Osteocyte (in vitro differentiated cells): ENCODE results near the gene NDUFS3. TPM values are rescaled to one million over a fixed set of nuclear protein-coding genes. Genes with fewer than 3 reads are reported as not detected.
"Not testable (repeated sequence)": the region's sequence is repeated elsewhere in the genome, so short reads cannot be mapped to it uniquely, and the experiment has no call there.

Experiments
- DNase-seq: peaks from one replicate; pipeline ENCODE4 v3.0.0; 2021; ENCODE audit warnings: mixed read lengths; ENCODE audit not compliant: unreplicated experiment; ENCODE audit errors: extremely low spot score
- H3K27ac Mint-ChIP-seq: one replicate; pipeline ENCODE4 v1.8.0; 2021; ENCODE audit warnings: mild to moderate bottlenecking, mixed read lengths; ENCODE audit not compliant: unreplicated experiment
- H3K27me3 Mint-ChIP-seq: one replicate; pipeline ENCODE4 v1.8.0; 2021; ENCODE audit warnings: mixed read lengths; ENCODE audit not compliant: unreplicated experiment
- H3K36me3 Mint-ChIP-seq: one replicate; pipeline ENCODE4 v1.8.0; 2021; ENCODE audit warnings: mixed read lengths; ENCODE audit not compliant: unreplicated experiment
- H3K4me1 Mint-ChIP-seq: one replicate; pipeline ENCODE4 v1.8.0; 2021; ENCODE audit warnings: mixed read lengths; ENCODE audit not compliant: unreplicated experiment
- H3K4me3 Mint-ChIP-seq: one replicate; pipeline ENCODE4 v1.8.0; 2021; ENCODE audit warnings: mild to moderate bottlenecking, moderate library complexity, mixed read lengths; ENCODE audit not compliant: unreplicated experiment
- H3K9me3 Mint-ChIP-seq: one replicate; pipeline ENCODE4 v1.8.0; 2021; ENCODE audit warnings: mixed read lengths; ENCODE audit not compliant: unreplicated experiment
- long read RNA-seq: library from polyadenylated mRNA; unstranded; transcript quantifications from one replicate; pipeline ENCODE4 v2.0.0, GENCODE V29; 2021
- total RNA-seq: library from RNA; stranded (reverse); gene quantifications from 2 replicates; pipeline ENCODE4 v1.2.1, GENCODE V29; 2021
- TF ChIP-seq, protein P1 (sequence below): fragments of 200-600 bp; sonication (generic); IDR thresholded peaks from 2 replicates; pipeline ENCODE4 v1.5.0; 2021; ENCODE audit warnings: antibody characterized with exemption, mild to moderate bottlenecking, moderate library complexity

The NDUFS3 gene
- 102 and 105 TPM in 2 replicates for total RNA-seq
- long read RNA-seq, transcript NDUFS3-201 (7 exons, 958 nt), result major isoform, 65 of 83 reads
- long read RNA-seq, partial matches to known transcripts, result 1 of 83 reads
- long read RNA-seq, other reads (novel, unspliced or antisense), result 17 of 83 reads

DNA sequence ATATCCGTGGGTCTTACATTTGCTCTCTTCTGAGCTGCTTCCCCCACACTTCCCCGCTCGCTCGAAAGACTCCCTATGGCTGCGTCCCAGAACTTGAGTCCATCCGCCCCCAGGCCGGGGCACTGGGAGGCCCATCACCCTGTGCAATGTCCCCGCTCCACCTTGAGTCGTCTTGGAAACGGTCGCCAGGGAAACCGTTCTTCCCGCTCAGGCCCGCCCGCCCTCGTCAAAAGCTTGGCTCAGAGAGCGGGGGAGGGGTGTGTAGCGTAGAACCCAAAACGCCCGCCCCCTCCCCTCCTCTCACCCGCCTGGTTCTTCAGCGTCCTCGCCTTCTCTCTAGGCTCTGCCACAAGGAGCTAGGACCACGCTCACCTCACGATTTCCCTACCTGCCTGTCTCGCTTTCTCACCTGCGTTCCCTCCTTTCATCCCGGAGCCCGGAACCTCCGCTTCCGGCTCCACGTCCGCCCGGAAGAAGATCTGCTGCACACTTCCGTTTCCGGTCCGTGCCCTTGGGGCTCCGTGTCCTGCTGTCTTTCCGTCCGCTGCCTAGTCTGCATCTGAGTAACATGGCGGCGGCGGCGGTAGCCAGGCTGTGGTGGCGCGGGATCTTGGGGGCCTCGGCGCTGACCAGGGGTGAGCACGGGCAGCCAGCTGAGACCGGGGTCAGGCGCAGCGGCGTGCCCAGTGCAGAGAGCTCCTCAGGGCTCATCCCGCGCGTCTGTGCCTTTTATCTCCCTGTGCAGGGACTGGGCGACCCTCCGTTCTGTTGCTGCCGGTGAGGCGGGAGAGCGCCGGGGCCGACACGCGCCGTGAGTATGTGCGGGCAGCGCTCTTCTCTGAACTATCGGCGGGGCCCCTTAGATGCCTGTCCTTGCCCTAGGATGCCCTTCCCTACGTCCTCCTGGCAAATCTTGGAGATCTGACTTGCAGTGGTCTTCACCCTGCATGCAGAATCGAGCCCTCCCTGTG lies at the start of gene NDUFS3, which contains the start of gene KBTBD4:
NDUFS3 (plus strand) TSS at position 551 of the 971 bp plus-strand sequence; CDS start at position 569, 18 bp downstream.
KBTBD4 (minus strand) TSS at position 447 of the 971 bp plus-strand sequence; CDS start at position 428, 19 bp downstream.
- Mint-ChIP-seq H3K36me3 (peaks cover 26% of the 10 kb centered on the region), H3K27me3 (no peaks in the 10 kb centered on the region), H3K4me3 (peak within 1 kb of the TSS; percentile 100), H3K4me1 (peaks cover 30% of the 10 kb centered on the region), H3K9me3 (no peaks in the 10 kb centered on the region), H3K27ac (peak within 1 kb of the TSS; percentile 100)
- DNase-seq, result peak; percentile 94
- TF ChIP-seq, protein P1, sequence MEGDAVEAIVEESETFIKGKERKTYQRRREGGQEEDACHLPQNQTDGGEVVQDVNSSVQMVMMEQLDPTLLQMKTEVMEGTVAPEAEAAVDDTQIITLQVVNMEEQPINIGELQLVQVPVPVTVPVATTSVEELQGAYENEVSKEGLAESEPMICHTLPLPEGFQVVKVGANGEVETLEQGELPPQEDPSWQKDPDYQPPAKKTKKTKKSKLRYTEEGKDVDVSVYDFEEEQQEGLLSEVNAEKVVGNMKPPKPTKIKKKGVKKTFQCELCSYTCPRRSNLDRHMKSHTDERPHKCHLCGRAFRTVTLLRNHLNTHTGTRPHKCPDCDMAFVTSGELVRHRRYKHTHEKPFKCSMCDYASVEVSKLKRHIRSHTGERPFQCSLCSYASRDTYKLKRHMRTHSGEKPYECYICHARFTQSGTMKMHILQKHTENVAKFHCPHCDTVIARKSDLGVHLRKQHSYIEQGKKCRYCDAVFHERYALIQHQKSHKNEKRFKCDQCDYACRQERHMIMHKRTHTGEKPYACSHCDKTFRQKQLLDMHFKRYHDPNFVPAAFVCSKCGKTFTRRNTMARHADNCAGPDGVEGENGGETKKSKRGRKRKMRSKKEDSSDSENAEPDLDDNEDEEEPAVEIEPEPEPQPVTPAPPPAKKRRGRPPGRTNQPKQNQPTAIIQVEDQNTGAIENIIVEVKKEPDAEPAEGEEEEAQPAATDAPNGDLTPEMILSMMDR, result no peak

DNA sequence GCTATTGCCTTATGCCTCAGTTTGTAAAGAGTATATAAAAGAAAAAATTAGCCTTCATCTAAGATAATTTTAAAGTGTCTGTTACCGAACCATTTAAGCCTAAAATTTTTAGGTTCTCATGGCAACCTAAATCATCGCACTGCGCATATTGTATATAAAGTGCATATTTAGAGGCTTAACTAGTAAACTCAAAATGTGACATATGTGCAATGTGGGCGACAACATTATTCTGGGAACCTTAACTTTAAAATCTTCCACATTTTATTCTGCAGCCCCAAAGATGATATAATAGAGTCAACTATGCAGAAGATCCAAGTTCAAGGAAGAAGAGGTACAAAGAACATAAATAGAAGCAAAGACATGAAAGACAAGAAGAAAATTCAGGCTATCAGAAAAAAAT lies 48.9 kb upstream of the NDUFS3 start:
- Mint-ChIP-seq H3K36me3 (peaks cover 3% of the 10 kb centered on the region), H3K27ac (peak overlapping the region; percentile 12), H3K4me3 (no peak overlapping the region), H3K9me3 (no peaks in the 10 kb centered on the region), H3K4me1 (peaks cover 52% of the 10 kb centered on the region), H3K27me3 (no peaks in the 10 kb centered on the region)
- TF ChIP-seq, protein P1, result no peak
- no peak for DNase-seq

DNA sequence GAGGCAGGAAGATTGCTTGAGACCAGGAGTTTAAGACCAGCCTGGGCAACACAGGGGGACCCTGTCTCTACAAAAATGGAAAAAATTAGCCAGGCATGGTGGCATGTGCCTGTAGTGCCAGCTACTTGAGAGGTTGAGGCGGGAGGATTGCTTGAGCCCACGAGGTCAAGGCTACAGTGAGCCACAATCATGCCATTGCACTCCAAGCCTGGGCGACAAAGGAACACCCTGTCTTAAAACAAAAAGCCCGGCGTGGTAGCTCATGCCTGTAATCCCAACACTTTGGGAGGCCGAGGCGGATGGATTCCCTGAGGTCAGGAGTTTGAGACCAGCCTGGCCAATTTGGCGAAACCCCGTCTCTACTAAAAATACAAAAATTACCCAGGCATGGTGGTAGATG lies 48.2 kb upstream of the NDUFS3 start:
- not testable (repeated sequence) for H3K4me3 Mint-ChIP-seq, H3K27me3 Mint-ChIP-seq, H3K9me3 Mint-ChIP-seq, H3K36me3 Mint-ChIP-seq, DNase-seq
- Mint-ChIP-seq H3K4me1 (peaks cover 47% of the 10 kb centered on the region), H3K27ac (peak overlapping the region; percentile 14)

DNA sequence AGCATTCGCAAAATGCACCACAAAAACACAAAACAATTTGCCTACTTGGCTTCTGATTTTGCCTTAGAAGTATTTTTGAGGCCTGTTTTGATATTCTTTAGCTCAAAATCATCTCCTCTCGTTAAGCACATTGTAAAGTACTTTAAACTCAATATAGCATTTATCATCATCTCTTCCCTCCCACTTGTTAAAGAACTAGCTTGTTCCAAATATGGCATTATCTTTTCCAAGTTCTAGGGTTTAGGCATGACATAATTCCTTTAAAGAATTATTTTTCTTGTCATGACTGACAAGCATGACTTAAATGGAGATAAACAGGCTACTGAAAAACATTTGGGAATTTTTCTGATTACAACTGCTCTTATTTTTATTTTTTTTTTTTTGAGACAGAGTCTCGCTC lies 47.2 kb upstream of the NDUFS3 start:
- Mint-ChIP-seq H3K9me3 (no peaks in the 10 kb centered on the region), H3K4me3 (no peak overlapping the region), H3K27ac (peak overlapping the region; percentile 84), H3K4me1 (peaks cover 44% of the 10 kb centered on the region), H3K27me3 (no peaks in the 10 kb centered on the region), H3K36me3 (peaks cover 5% of the 10 kb centered on the region)
- DNase-seq, result no peak
- TF ChIP-seq, protein P1, result no peak

DNA sequence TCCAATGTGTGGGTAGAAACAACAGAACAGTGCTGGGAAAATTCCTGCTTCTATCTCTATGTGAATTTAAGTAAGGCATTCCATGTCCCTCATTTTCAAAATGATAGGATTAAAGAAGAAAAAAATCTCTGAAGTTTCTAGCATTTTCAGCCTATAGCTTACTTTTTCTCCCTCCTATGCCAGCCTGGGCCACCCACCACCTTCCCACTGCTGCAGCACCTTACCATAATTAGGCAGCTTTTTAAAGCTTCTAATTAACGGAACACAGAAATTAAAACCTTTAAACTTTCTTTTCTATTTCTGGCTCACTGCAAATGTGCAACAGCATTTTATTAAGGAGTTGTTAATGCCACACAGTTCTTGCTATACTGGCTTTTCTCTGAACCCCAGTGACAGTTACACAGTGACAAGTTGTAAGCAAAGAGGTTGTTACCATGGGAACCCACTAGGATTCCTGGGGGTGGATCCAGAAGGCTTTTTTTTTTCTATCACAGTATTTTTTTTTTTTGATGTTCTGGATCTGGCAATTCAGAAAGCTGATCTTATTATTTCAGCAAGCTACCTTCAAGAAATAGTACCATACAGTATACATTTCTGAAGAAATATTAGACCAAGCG lies 46.2 kb upstream of the NDUFS3 start:
- Mint-ChIP-seq H3K9me3 (no peaks in the 10 kb centered on the region), H3K4me3 (no peak overlapping the region), H3K27me3 (no peaks in the 10 kb centered on the region), H3K27ac (peak overlapping the region; percentile 84), H3K4me1 (peaks cover 44% of the 10 kb centered on the region), H3K36me3 (peaks cover 5% of the 10 kb centered on the region)
- TF ChIP-seq, protein P1, result no peak
- DNase-seq, result no peak
